Hepatocyte (in vitro differentiated cells): ENCODE measurements around the gene TRAF5.

Source experiments
- EZH2phosphoT487 ChIP-seq: fragments of 200-600 bp; sonication (generic); IDR thresholded peaks from one replicate; pipeline ENCODE4 v1.6.1; 2018; ENCODE audit warnings: antibody characterized with exemption, mild to moderate bottlenecking, low read depth, moderate library complexity; ENCODE audit not compliant: unreplicated experiment, severe bottlenecking
- TF ChIP-seq, protein P1 (sequence below): fragments of 200-600 bp; sonication (generic); IDR thresholded peaks from 2 replicates; pipeline ENCODE4 v1.5.1; 2016; ENCODE audit warnings: antibody characterized with exemption, mild to moderate bottlenecking; ENCODE audit not compliant: poor library complexity

DNA sequence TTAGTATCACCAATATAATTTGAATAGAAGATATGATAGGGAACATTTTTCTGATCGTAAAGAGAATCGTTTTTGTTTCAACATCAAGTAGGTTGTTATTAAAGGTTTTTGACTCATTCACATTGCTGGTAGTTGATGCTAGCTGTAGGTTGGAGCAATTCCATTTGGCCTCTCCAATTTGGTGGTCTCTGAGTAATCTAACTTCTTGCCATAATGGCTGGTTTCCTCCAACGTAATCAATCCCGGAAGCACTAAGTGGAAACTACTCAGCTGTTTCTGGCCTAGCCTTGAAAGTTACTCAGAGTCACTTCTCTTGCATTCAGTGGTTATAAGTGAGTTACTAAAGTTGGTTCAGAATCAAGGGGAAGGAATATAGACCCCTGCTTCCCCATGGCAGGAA, 41.4 kb upstream of the TRAF5 start:
- TF ChIP-seq, protein P1, sequence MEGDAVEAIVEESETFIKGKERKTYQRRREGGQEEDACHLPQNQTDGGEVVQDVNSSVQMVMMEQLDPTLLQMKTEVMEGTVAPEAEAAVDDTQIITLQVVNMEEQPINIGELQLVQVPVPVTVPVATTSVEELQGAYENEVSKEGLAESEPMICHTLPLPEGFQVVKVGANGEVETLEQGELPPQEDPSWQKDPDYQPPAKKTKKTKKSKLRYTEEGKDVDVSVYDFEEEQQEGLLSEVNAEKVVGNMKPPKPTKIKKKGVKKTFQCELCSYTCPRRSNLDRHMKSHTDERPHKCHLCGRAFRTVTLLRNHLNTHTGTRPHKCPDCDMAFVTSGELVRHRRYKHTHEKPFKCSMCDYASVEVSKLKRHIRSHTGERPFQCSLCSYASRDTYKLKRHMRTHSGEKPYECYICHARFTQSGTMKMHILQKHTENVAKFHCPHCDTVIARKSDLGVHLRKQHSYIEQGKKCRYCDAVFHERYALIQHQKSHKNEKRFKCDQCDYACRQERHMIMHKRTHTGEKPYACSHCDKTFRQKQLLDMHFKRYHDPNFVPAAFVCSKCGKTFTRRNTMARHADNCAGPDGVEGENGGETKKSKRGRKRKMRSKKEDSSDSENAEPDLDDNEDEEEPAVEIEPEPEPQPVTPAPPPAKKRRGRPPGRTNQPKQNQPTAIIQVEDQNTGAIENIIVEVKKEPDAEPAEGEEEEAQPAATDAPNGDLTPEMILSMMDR = no peak
- TF ChIP-seq EZH2phosphoT487 = no peak
